ENCODE data around the gene EPHB3. TPM values are rescaled to one million over a fixed set of nuclear protein-coding genes. Genes with fewer than 3 reads are reported as not detected.

Gene EPHB3
- polyA plus RNA-seq (2013, experiment 1 of 2; ENCODE audit: insufficient read length) = 5.7 TPM
- polyA plus RNA-seq (2013, experiment 2 of 2; ENCODE audit: insufficient read length) = 9.5 TPM

- peak; percentile 99 for DNase-seq
Measured at GRCh38 chr3:184561061-184561912, at the start of gene EPHB3. TSS of gene EPHB3 (plus strand) at chr3:184561785. CDS start at chr3:184562236, 451 bp downstream.

GRCh38 chr3:184512621-184513020 is 49.0 kb upstream of the EPHB3 start:
- no peak for DNase-seq

GRCh38 chr3:184513276-184514170 is 48.1 kb upstream of the EPHB3 start:
- DNase-seq = peak; percentile 76

- no peak for DNase-seq
Measured at GRCh38 chr3:184514171-184514490, 47.5 kb upstream of the EPHB3 start.

- peak; percentile 73 for DNase-seq
Measured at GRCh38 chr3:184523825-184524615, 37.6 kb upstream of the EPHB3 start.

- peak; percentile 2 for DNase-seq
Measured at GRCh38 chr3:184524981-184525336, 36.6 kb upstream of the EPHB3 start.

- DNase-seq = peak; percentile 6
Measured at GRCh38 chr3:184525337-184526087, 36.1 kb upstream of the EPHB3 start.

- DNase-seq = peak; percentile 21
Measured at GRCh38 chr3:184526088-184526433, 35.5 kb upstream of the EPHB3 start.

GRCh38 chr3:184531626-184532280 is 29.8 kb upstream of the EPHB3 start:
- no peak for DNase-seq

GRCh38 chr3:184532940-184533732 is 28.4 kb upstream of the EPHB3 start:
- no peak for DNase-seq

- no peak for DNase-seq
Measured at GRCh38 chr3:184537885-184538665, 23.5 kb upstream of the EPHB3 start.

- DNase-seq = no peak
Measured at GRCh38 chr3:184538666-184539431, 22.7 kb upstream of the EPHB3 start.

- no peak for DNase-seq
Measured at GRCh38 chr3:184539801-184540435, 21.7 kb upstream of the EPHB3 start.

GRCh38 chr3:184540777-184541681 is 20.6 kb upstream of the EPHB3 start:
- DNase-seq = no peak

- no peak for DNase-seq
Measured at GRCh38 chr3:184541886-184542562, 19.6 kb upstream of the EPHB3 start.

- no peak for DNase-seq
Measured at GRCh38 chr3:184542577-184542976, 19.0 kb upstream of the EPHB3 start.

GRCh38 chr3:184543256-184543655 is 18.3 kb upstream of the EPHB3 start:
- DNase-seq = no peak
